NCI-H345 treated with DMSO at 0.1 percent for 48 hours (cell line): Measurements from ENCODE around the gene DEDD2.
A peak's percentile ranks its signal among the peaks of the same experiment; 100 is the strongest.

Experiments
- DNase-seq: peaks from one replicate; lab custom pipeline; 2025; ENCODE audit not compliant: unreplicated experiment; lab: John Stamatoyannopoulos, UW

The DEDD2 gene

GRCh38 chr19:42199440-42200115 lies 17.9 kb downstream of the DEDD2 start:
- DNase-seq = no peak

GRCh38 chr19:42198676-42199439 lies 18.6 kb downstream of the DEDD2 start:
- DNase-seq = no peak

- DNase-seq = no peak
Observed at GRCh38 chr19:42197375-42197817, 20.1 kb downstream of the DEDD2 start.

- no peak for DNase-seq
Observed at GRCh38 chr19:42196011-42197001, 21.2 kb downstream of the DEDD2 start.

GRCh38 chr19:42193706-42194105 lies 23.8 kb downstream of the DEDD2 start:
- DNase-seq = no peak

GRCh38 chr19:42193294-42193693 lies 24.2 kb downstream of the DEDD2 start:
- no peak for DNase-seq

- peak; percentile 46 for DNase-seq
Observed at GRCh38 chr19:42191855-42192254, 25.6 kb downstream of the DEDD2 start.

- DNase-seq = no peak
Observed at GRCh38 chr19:42191330-42191729, 26.1 kb downstream of the DEDD2 start.

- DNase-seq = no peak
Observed at GRCh38 chr19:42189133-42189532, 28.3 kb downstream of the DEDD2 start.

- no peak for DNase-seq
Observed at GRCh38 chr19:42188665-42189064, 28.8 kb downstream of the DEDD2 start.

GRCh38 chr19:42185277-42185676 lies 32.2 kb downstream of the DEDD2 start:
- no peak for DNase-seq

- DNase-seq = peak; percentile 47
Observed at GRCh38 chr19:42184401-42184861, 33.0 kb downstream of the DEDD2 start.

- no peak for DNase-seq
Observed at GRCh38 chr19:42178791-42179674, 38.4 kb downstream of the DEDD2 start.

- DNase-seq = no peak
Observed at GRCh38 chr19:42177686-42178019, 39.8 kb downstream of the DEDD2 start.

GRCh38 chr19:42176990-42177685 lies 40.3 kb downstream of the DEDD2 start:
- DNase-seq = peak; percentile 62

GRCh38 chr19:42176649-42176989 lies 40.9 kb downstream of the DEDD2 start:
- no peak for DNase-seq

- no peak for DNase-seq
Observed at GRCh38 chr19:42175952-42176648, 41.4 kb downstream of the DEDD2 start.

- no peak for DNase-seq
Observed at GRCh38 chr19:42174958-42175734, 42.3 kb downstream of the DEDD2 start.
